Right lobe of liver (tissue), 6 donors: Measurements from ENCODE around the gene DOLK. TPM values are rescaled to one million over a fixed set of nuclear protein-coding genes. Genes with fewer than 3 reads are reported as not detected.
A peak's percentile ranks its signal among the peaks of the same experiment; 100 is the strongest.
"Not testable (repeated sequence)": the region's sequence is repeated elsewhere in the genome, so short reads cannot be mapped to it uniquely, and the experiment has no call there.

Experiments used
- ATAC-seq, 4 donors: fragments of 200-7000 bp; cut with Tn5 transposase; one replicate each; pipeline ENCODE4 v1.9.1; 2020; ENCODE audit warnings: mild to moderate bottlenecking in 4 of 4, moderate library complexity in 4 of 4
- DNase-seq, 3 donors: peaks; one replicate each; pipeline ENCODE4 v3.0.0-alpha.2; 2020
- H3K27ac ChIP-seq, 3 donors: fragments of 200-600 bp; one replicate each; pipeline ENCODE4 v1.8.0; 2022
- H3K27me3 ChIP-seq, 2 donors: fragments of 200-600 bp; one replicate each; pipeline ENCODE4 v1.8.0; 2022
- H3K36me3 ChIP-seq, 4 donors: fragments of 200-600 bp; sonication (generic) in 1 of 4; one replicate each; pipeline versions ENCODE4 v1.5.1 to v1.8.0; 2017 to 2022; ENCODE audit warnings: control low read depth in 1 of 4
- H3K4me1 ChIP-seq, 4 donors: fragments of 200-600 bp; sonication (generic) in 1 of 4; one replicate each; pipeline versions ENCODE4 v1.5.1 to v1.8.0; 2017 to 2022; ENCODE audit warnings: control low read depth in 1 of 4
- H3K4me3 ChIP-seq, 3 donors: fragments of 200-600 bp; one replicate each; pipeline ENCODE4 v1.8.0; 2022
- H3K9me3 ChIP-seq, 4 donors: fragments of 200-600 bp; sonication (generic) in 1 of 4; one replicate each; pipeline versions ENCODE4 v1.5.1 to v1.8.0; 2017 to 2022; ENCODE audit warnings: control low read depth in 1 of 4
- CTCF ChIP-seq, 4 donors: fragments of 200-600 bp in 3 of 4; fragments of 450-650 bp in 1 of 4; IDR thresholded peaks; one replicate each; pipeline versions ENCODE4 v1.5.1 to v1.8.0; 2016 to 2022; ENCODE audit warnings: antibody characterized with exemption in 4 of 4, mild to moderate bottlenecking in 2 of 4
- POLR2A ChIP-seq: fragments of 450-650 bp; IDR thresholded peaks from one replicate; pipeline ENCODE4 v1.6.1; 2017; ENCODE audit warnings: antibody characterized with exemption, mild to moderate bottlenecking
- WGBS: methylation state at CpG from one replicate; pipeline ENCODE4 v1.1.6; 2018; ENCODE audit warnings: low coverage, low lambda C conversion rate; ENCODE audit not compliant: insufficient coverage; ENCODE audit errors: missing lambda C conversion rate; 5-methylcytosine and 5-hydroxymethylcytosine counted together
- intact Hi-C, 2 donors: fragments of 100-400 bp; cut with DNase I; formaldehyde crosslinking; loops; one replicate each; pipeline versions ENCODE4 v1.11.2 to v1.14.1; 2022
- total RNA-seq, 6 experiments: library from RNA; depleted of rRNA in 2 of 6; stranded (reverse); fragments of >200 nt in 2 of 6; fragmentation: NEBNext Ultra II Directional in 3 of 6; extraction: Animal tissue kit (Norgen Biotek cat#: 25700) in 3 of 6; gene quantifications; one replicate each; pipeline versions ENCODE4 v1.1.0 to v1.2.4, GENCODE V29; 2016 to 2023
- donor health status: DM: no; HTN: yes; CAD: no.
- donor health status: DM: no; HTN: no; CAD: no.
- donor health status: DM: no; HTN: no; CAD: no.
- donor health status: DM: no; HTN: yes; CAD: no.
- donor health status: DM: no; HTN: yes; CAD: no.

The DOLK gene
- total RNA-seq, 6 experiments from 2014 or later = 6.6 to 17.3 (median 8.4) TPM

- Histone ChIP-seq H3K27me3 (no peaks in the 10 kb centered on the region), H3K9me3 (no peaks in the 10 kb centered on the region), H3K4me3 (no peak overlapping the region), H3K36me3 (peaks cover 0 to 90% (median 42%) of the 10 kb centered on the region in 4 donors), H3K27ac (no peak overlapping the region), H3K4me1 (no peaks in the 10 kb centered on the region)
- intact Hi-C loops = no loop called here
- 94% methylated on average over 7 of the region's 8 CpGs for WGBS
- ATAC-seq (no peak), DNase-seq (no peak)
- TF ChIP-seq POLR2A = no peak
Observed at GRCh38 chr9:128983536-128983935, 36.1 kb upstream of the DOLK start.

- DNase-seq (no peak), ATAC-seq (no peak)
- H3K36me3 ChIP-seq = peaks cover 0 to 72% (median 26%) of the 10 kb centered on the region in 4 donors
- no peak overlapping the region for H3K27ac ChIP-seq
- no peaks in the 10 kb centered on the region for H3K9me3 ChIP-seq
- TF ChIP-seq POLR2A (no peak), CTCF (IDR thresholded peaks at IDR 0.05) (no peak)
- intact Hi-C loops = no loop called here
- no peaks in the 10 kb centered on the region for H3K27me3 ChIP-seq
- no peak overlapping the region for H3K4me3 ChIP-seq
- peaks cover 0 to 3% (median 0%) of the 10 kb centered on the region in 4 donors for H3K4me1 ChIP-seq
- WGBS = 83% methylated on average over 3 of the region's 3 CpGs
Observed at GRCh38 chr9:128979111-128979510, 31.7 kb upstream of the DOLK start.

- peaks cover 0 to 77% (median 6%) of the 10 kb centered on the region in 4 donors for H3K36me3 ChIP-seq
- no peaks in the 10 kb centered on the region for H3K9me3 ChIP-seq
- intact Hi-C loops = no loop called here
- ATAC-seq (no peak), DNase-seq (no peak)
- H3K4me3 ChIP-seq = no peak overlapping the region
- WGBS = 58% methylated on average over 4 of the region's 4 CpGs
- no peak overlapping the region for H3K27ac ChIP-seq
- peaks cover 0 to 3% (median 0%) of the 10 kb centered on the region in 4 donors for H3K4me1 ChIP-seq
- TF ChIP-seq CTCF (IDR thresholded peaks at IDR 0.05) = no peak
- no peak for TF ChIP-seq POLR2A
- H3K27me3 ChIP-seq = no peaks in the 10 kb centered on the region
Observed at GRCh38 chr9:128972956-128973355, 25.6 kb upstream of the DOLK start.

- 93% methylated on average over 5 of the region's 5 CpGs for WGBS
- H3K36me3 ChIP-seq = peaks cover 0 to 72% (median 5%) of the 10 kb centered on the region in 4 donors
Observed at GRCh38 chr9:128969491-128969890, 22.1 kb upstream of the DOLK start.

GRCh38 chr9:128961403-128961802 is 14.0 kb upstream of the DOLK start:
- WGBS = 94% methylated on average over 7 of the region's 9 CpGs
- H3K4me1 ChIP-seq, H3K9me3 ChIP-seq, intact Hi-C loops, H3K27me3 ChIP-seq, H3K4me3 ChIP-seq, DNase-seq, H3K27ac ChIP-seq, ATAC-seq: not testable (repeated sequence)
- peaks cover 7 to 57% (median 17%) of the 10 kb centered on the region in 4 donors for H3K36me3 ChIP-seq

More at GRCh38 chr9:128969491-128969890, 22.1 kb upstream of the DOLK start:
- no peaks in the 10 kb centered on the region for H3K9me3 ChIP-seq
- H3K27ac ChIP-seq = no peak overlapping the region
- intact Hi-C loops = no loop called here
- no peak overlapping the region for H3K4me3 ChIP-seq
- TF ChIP-seq POLR2A (no peak), CTCF (IDR thresholded peaks at IDR 0.05) (no peak)
- no peak for DNase-seq
- ATAC-seq = no peak
- no peaks in the 10 kb centered on the region for H3K4me1 ChIP-seq
- no peaks in the 10 kb centered on the region for H3K27me3 ChIP-seq

GRCh38 chr9:128947277-128947526 is 201 bp downstream of the DOLK start:
- Histone ChIP-seq H3K36me3 (peaks cover 0 to 7% (median 0%) of the 10 kb centered on the region in 4 donors), H3K27me3 (no peaks in the 10 kb centered on the region), H3K4me1 (peaks cover 0 to 25% (median 6%) of the 10 kb centered on the region in 4 donors), H3K27ac (peak overlapping the region; percentile 28 to 93 (median 76)), H3K4me3 (peak overlapping the region; percentile 86 to 96 (median 95)), H3K9me3 (no peaks in the 10 kb centered on the region)
- TF ChIP-seq POLR2A = no peak
- no peak for TF ChIP-seq CTCF (IDR thresholded peaks at IDR 0.05)
- ATAC-seq = no peak
- intact Hi-C loops = no loop called here
- no peak for DNase-seq
- WGBS = no CpG with 5 or more reads among the region's 20 CpGs
